Stimulated activated CD8-positive, alpha-beta memory T cell treated with anti-CD3 and anti-CD28 coated beads, Interleukin-12 subunit alpha, Interleukin-12 subunit beta, amount 100 ng/mL, for 24 hours (primary cell): Measurements from ENCODE around the gene FOXB2.
"Not testable (repeated sequence)": the region's sequence is repeated elsewhere in the genome, so short reads cannot be mapped to it uniquely, and the experiment has no call there.

Experiments used
- DNase-seq: peaks from one replicate; pipeline ENCODE4 v3.0.0-alpha.2; 2020; ENCODE audit errors: extremely low read depth

Gene FOXB2

DNA sequence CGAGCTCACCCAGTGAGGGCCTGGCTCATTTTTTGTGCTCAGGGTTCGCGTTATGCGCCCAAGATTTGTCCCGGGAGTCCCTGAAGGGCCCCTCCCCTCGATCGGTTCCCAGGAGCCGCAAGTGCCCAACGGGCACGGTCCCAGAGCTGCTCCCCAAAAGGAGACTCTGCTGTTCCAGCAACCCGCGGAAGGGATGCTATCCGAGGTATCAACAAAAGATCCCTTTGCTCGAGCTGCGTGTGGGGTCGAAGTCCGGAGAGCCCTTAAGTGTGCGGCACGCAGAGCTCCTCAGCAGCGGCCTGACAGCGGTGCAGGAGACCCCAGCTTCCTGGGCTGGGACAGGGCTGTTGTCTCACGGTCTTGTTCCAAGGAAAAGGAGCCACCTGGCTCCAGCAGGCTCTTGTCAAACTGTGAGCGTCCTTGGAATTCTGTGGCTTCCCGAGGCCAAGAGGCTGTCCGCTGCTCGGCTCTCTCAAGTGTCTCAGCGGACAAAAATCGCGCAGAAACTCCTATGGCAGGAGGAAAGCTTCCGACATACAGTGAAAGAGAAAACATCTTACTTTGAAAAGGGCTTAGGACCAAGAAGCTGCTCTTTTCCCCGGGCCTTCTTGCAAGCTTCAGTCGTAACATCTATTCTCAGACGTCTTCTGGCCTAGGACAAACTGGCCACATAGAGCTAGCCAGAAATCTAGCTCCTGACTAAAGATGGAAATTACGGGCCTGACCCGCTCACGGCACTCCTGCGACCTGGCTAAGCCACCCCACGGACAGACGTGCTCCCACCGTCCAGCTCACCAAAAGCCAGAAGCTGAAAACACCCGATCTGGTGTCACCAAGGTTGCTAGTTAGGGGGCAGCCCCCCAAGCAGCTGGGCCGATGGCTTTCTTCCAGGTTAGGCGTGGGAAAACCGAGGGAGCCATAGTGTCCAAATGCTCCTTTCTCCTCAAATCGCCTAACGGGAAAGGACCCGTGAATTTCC is 2.6 kb upstream of the FOXB2 start:
- no peak for DNase-seq

DNA sequence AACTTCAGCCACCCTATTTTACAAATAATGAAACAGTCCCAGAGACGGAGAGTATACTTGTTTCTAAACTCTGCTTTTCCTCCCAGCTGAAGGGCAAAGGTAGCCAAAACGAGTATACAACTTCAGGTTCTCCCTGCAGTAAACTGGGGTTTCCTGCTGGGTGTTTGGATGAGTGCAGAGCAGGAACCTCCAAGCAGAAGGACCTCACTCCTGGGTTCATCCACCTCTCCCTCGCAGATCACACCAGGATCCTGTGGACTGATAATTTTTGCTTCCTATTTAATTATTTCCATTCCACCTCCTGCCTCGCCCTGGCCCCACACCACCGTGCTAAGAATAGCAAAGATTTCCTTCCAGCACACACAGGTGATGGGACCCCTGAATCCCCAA is 2.0 kb upstream of the FOXB2 start:
- no peak for DNase-seq

GRCh38 chr9:77018058-77018968 is 1.1 kb upstream of the FOXB2 start:
- DNase-seq, result no peak

- no peak for DNase-seq
Observed at GRCh38 chr9:77018969-77019235, 553 bp upstream of the FOXB2 start.

DNA sequence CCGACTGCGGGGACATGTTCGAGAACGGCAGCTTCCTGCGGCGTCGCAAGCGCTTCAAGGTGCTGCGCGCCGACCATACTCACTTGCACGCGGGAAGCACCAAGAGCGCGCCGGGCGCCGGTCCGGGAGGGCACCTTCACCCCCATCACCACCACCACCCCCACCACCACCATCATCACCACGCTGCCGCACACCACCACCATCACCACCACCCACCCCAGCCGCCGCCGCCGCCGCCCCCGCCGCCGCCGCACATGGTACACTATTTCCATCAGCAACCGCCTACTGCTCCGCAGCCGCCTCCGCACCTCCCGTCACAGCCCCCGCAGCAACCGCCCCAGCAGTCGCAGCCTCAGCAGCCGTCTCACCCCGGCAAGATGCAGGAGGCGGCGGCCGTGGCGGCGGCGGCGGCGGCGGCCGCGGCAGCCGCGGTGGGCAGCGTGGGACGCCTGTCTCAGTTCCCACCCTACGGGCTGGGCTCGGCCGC is 514 bp downstream of the FOXB2 start:
- DNase-seq, result no peak

DNA sequence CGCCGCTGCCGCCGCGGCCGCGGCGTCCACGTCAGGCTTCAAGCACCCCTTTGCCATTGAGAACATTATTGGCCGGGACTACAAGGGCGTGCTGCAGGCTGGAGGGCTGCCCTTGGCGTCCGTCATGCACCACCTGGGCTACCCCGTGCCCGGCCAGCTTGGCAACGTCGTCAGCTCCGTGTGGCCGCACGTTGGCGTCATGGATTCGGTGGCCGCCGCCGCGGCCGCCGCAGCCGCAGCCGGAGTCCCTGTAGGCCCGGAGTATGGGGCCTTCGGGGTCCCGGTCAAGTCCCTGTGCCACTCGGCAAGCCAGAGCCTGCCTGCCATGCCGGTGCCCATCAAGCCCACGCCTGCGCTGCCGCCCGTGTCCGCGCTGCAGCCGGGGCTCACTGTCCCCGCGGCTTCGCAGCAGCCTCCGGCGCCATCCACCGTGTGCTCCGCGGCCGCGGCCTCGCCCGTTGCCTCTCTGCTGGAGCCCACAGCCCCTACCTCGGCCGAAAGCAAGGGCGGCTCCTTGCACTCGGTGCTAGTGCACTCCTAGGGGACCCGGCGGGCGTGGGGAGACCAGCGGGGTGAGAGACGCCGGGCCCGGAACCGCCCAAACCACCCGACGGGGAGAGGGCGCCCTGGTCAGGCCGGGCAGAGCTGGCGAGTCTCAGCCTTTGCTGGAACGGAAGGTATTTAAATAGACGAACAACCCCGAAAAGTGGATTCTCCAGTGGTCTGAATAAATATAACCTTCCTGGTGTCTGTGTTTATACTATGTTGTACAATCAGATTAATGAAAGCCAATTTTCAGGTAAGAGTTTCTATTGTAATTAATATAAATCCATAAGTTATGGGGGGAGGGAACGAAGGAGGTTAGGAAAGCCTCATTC is 1.2 kb downstream of the FOXB2 start:
- DNase-seq, result no peak

- DNase-seq, result no peak
Observed at GRCh38 chr9:77021291-77021894, 1.9 kb downstream of the FOXB2 start.

GRCh38 chr9:77021922-77022782 is 2.7 kb downstream of the FOXB2 start:
- DNase-seq, result no peak

DNA sequence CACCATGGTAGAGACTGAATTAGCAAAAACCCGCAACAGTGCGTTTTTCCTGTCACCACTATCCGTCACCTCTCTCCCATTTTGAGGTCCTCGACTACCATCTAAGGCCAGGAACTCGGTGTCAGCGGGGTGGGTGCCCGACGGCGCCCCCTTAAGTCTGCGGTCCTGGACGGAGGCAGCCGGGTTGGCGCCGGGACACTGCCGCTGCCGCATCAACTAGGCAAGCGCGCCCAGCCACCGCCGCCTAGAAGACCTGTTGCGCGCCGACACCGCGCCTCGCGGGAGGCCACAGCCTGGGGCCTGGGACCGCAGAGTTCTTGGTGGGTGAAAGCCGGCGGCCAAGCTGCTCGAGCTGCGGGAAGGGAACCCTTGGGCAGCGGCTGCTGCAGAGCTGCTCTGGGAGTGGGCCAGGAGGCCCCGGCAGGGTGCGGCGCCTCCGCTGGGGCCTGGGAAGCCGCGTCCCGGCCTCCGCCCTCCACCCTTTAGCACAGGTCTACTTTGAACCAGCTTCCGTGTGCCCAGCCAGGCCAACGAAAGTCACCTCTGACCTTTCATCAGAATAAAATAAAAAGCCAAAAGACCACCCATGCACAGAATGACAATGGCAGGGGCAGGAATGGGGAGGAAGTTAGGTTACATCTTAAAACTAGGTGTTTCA is 3.5 kb downstream of the FOXB2 start:
- DNase-seq, result no peak

DNA sequence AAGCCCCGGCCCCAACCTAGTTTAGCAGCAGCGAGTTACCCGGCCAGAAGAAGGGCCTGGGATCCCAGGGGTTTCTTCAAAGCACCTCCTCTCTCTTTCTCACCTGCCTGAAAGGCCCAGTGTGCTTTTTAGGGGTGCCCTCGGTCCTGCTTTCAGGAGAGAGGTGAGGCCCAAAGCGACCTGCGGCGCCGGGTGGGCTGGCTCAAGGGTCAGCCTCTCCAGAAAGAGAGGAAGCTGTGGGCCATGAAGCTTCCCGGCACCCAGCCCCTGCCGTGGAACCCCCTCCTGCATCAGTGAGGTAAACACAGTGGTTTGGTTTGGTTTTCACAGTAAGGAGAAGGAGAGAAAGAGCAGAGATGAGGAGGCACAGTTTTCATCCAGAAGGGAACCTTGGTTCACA is 4.3 kb downstream of the FOXB2 start:
- no peak for DNase-seq

GRCh38 chr9:77024776-77025545 is 5.5 kb downstream of the FOXB2 start:
- DNase-seq, result no peak

GRCh38 chr9:77028478-77028877 is 9.0 kb downstream of the FOXB2 start:
- DNase-seq, result no peak

DNA sequence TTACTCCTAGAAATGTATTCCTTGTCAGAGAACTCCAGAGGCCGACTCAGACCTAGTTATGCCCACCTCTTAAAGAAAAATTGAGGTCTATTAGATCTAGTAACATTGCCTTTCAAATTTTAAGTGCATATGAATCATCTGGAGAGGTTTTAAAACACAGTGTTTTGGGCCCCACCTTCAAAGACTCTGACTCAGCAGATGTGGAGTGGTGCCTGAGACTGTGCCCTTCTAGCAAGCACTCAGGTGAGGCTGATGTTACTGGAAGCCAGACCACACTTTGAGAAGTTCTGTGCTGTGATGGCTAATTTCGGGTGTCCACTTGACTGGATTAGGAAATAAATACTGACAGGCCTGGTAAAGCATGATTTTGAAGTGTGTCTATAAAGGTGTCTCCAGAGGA is 10.6 kb downstream of the FOXB2 start:
- no peak for DNase-seq

DNA sequence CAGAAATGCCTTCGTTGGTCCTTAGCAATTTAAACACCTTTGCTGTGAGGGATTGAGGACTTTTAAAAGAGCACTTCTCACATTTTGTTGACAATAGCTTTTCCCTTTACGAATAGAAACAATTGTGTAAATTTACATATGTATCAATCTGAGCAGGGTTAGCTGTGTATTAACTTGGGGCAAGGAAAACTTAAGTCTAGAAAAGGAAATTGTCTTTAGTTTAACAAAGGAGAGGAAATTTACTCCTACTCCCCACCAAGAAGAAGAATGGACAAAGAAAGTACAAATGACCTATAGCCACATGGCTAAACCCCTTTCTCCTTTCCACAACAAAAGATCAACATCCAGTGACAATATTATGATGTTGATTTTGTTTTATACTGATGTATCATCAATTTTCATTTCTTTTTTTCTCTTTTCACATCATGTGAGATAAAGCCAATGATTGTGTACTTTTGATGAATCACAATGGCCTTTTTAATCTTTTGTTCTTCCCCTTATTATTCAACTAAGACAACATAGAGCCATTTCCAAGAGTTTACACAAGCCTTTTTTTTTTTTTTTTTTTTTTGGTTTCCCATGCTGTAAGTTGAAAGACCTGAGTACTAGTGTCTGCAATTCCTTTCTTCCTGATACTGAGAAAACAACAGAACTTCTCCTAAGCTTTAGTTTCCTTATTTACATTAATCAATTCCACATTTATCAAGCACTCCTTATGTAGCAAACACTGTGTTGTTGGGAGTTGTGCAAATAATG is 19.0 kb downstream of the FOXB2 start:
- no peak for DNase-seq

- no peak for DNase-seq
Observed at GRCh38 chr9:77040340-77040739, 20.9 kb downstream of the FOXB2 start.

GRCh38 chr9:77043743-77044142 is 24.3 kb downstream of the FOXB2 start:
- DNase-seq, result not testable (repeated sequence)

GRCh38 chr9:77060681-77061080 is 41.2 kb downstream of the FOXB2 start:
- DNase-seq, result not testable (repeated sequence)

- DNase-seq, result no peak
Observed at GRCh38 chr9:77063645-77064285, 44.3 kb downstream of the FOXB2 start.
